Testis (tissue), 3 donors: Measurements from ENCODE around the gene INPP4A. TPM values are rescaled to one million over a fixed set of nuclear protein-coding genes. Genes with fewer than 3 reads are reported as not detected.

ENCODE experiments used
- DNase-seq: peaks from one replicate; pipeline ENCODE4 v3.0.0-alpha.2; 2019
- H3K27ac ChIP-seq, 2 donors: fragments of 200-600 bp; sonication (generic); one replicate each; pipeline ENCODE4 v1.5.1; 2019
- H3K27me3 ChIP-seq: fragments of 200-600 bp; sonication (generic); one replicate; pipeline ENCODE4 v1.5.1; 2019
- H3K36me3 ChIP-seq: fragments of 200-600 bp; sonication (generic); one replicate; pipeline ENCODE4 v1.5.1; 2017; ENCODE audit warnings: low read depth; ENCODE audit errors: missing control alignments
- H3K4me1 ChIP-seq: fragments of 200-600 bp; sonication (generic); one replicate; pipeline ENCODE4 v1.5.1; 2019
- H3K4me3 ChIP-seq, 2 donors: fragments of 200-600 bp; sonication (generic); one replicate each; pipeline ENCODE4 v1.5.1; 2017 to 2019
- H3K9me3 ChIP-seq: fragments of 200-600 bp; sonication (generic); one replicate; pipeline ENCODE4 v1.5.1; 2017
- CTCF ChIP-seq, 3 experiments: fragments of 450-650 bp in 2 of 3; fragments of 200-600 bp in 1 of 3; sonication (generic) in 1 of 3; IDR thresholded peaks; one replicate each; pipeline ENCODE4 v1.5.1; 2016 to 2019; ENCODE audit warnings: antibody characterized with exemption in 3 of 3, mild to moderate bottlenecking in 2 of 3, moderate library complexity in 1 of 3
- POLR2A ChIP-seq: fragments of 450-650 bp; IDR thresholded peaks from one replicate; pipeline ENCODE4 v1.6.1; 2017; ENCODE audit warnings: antibody characterized with exemption, mild to moderate bottlenecking, moderate library complexity
- WGBS, 2 donors: methylation state at CpG; one replicate each; pipeline ENCODE4 v1.1.5; 2018; 5-methylcytosine and 5-hydroxymethylcytosine counted together
- intact Hi-C: fragments of 100-400 bp; cut with DNase I; formaldehyde crosslinking; loops from one replicate; pipeline ENCODE4 v1.15.1; 2023; ENCODE audit warnings: low total_unique reads
- polyA plus RNA-seq: library from polyadenylated mRNA; stranded (reverse); fragments of 350-450 nt; fragmentation: Illumina TruSeq; extraction: RNeasy Lipid Tissue Mini Kit (QIAGEN cat#74804); gene quantifications from one replicate; pipeline ENCODE4 v1.2.3, GENCODE V29; 2014; ENCODE audit warnings: low read depth, low replicate concordance; ENCODE audit not compliant: insufficient read depth
- total RNA-seq, 2 donors: library from RNA; depleted of rRNA; stranded (reverse); fragments of >200 nt; gene quantifications; one replicate each; pipeline ENCODE4 v1.2.3, GENCODE V29; 2016

Gene INPP4A
- total and polyA plus RNA-seq, 3 donors from 2014 or later, result 13.3 to 42.9 (median 35.6) TPM

GRCh38 chr2:98604547-98604946, 159.9 kb downstream of the INPP4A start:
- Histone ChIP-seq H3K4me3 (no peak overlapping the region), H3K27me3 (no peaks in the 10 kb centered on the region), H3K9me3 (no peaks in the 10 kb centered on the region), H3K27ac (no peak overlapping the region), H3K4me1 (peaks cover 14% of the 10 kb centered on the region), H3K36me3 (no peaks in the 10 kb centered on the region)
- intact Hi-C loops, result no loop called here
- TF ChIP-seq CTCF (IDR thresholded peaks at IDR 0.05) (no peak), POLR2A (no peak)
- no peak for DNase-seq
- 56 to 78% methylated on average over 2 of the region's 2 CpGs for WGBS, 2 donors

GRCh38 chr2:98605076-98605475, 160.4 kb downstream of the INPP4A start:
- Histone ChIP-seq H3K9me3 (no peaks in the 10 kb centered on the region), H3K36me3 (no peaks in the 10 kb centered on the region), H3K27ac (no peak overlapping the region), H3K4me3 (no peak overlapping the region), H3K27me3 (no peaks in the 10 kb centered on the region), H3K4me1 (peaks cover 20% of the 10 kb centered on the region)
- 82 to 92% methylated on average over 3 of the region's 3 CpGs for WGBS, 2 donors
- TF ChIP-seq POLR2A, result no peak
- TF ChIP-seq CTCF (IDR thresholded peaks at IDR 0.05), result no peak
- no peak for DNase-seq
- intact Hi-C loops, result no loop called here

GRCh38 chr2:98606431-98606830, 161.8 kb downstream of the INPP4A start:
- H3K4me3 ChIP-seq, result no peak overlapping the region
- no peaks in the 10 kb centered on the region for H3K36me3 ChIP-seq
- TF ChIP-seq CTCF (IDR thresholded peaks at IDR 0.05) (no peak), POLR2A (no peak)
- WGBS, 2 donors, result 50 to 68% methylated on average over 7 of the region's 7 CpGs
- intact Hi-C loops, result no loop called here
- H3K27me3 ChIP-seq, result no peaks in the 10 kb centered on the region
- no peaks in the 10 kb centered on the region for H3K9me3 ChIP-seq
- no peak overlapping the region for H3K27ac ChIP-seq
- peaks cover 27% of the 10 kb centered on the region for H3K4me1 ChIP-seq
- no peak for DNase-seq

GRCh38 chr2:98607104-98607503, 162.4 kb downstream of the INPP4A start:
- H3K4me3 ChIP-seq, result peak overlapping the region in 1 of 2 donors; percentile 96
- intact Hi-C loops, result no loop called here
- H3K27me3 ChIP-seq, result no peaks in the 10 kb centered on the region

More at GRCh38 chr2:98607104-98607503, 162.4 kb downstream of the INPP4A start:
- TF ChIP-seq CTCF (IDR thresholded peaks at IDR 0.05), result no peak
- peaks cover 27% of the 10 kb centered on the region for H3K4me1 ChIP-seq
- H3K36me3 ChIP-seq, result no peaks in the 10 kb centered on the region
- no peak for DNase-seq
- WGBS, 2 donors, result 42 to 54% methylated on average over 6 of the region's 6 CpGs
- H3K27ac ChIP-seq, result no peak overlapping the region
- H3K9me3 ChIP-seq, result no peaks in the 10 kb centered on the region
